Measurements from ENCODE around the gene ABCA13.

Gene ABCA13

GRCh38 chr7:48299580-48300169 is 128.4 kb downstream of the ABCA13 start:
- DNase-seq (ENCODE audit: low read depth in 2 of 2) = peak in 1 of 2 donors; percentile 49

GRCh38 chr7:48300301-48300700 is 129.0 kb downstream of the ABCA13 start:
- DNase-seq (ENCODE audit: low read depth in 2 of 2) = no peak

DNA sequence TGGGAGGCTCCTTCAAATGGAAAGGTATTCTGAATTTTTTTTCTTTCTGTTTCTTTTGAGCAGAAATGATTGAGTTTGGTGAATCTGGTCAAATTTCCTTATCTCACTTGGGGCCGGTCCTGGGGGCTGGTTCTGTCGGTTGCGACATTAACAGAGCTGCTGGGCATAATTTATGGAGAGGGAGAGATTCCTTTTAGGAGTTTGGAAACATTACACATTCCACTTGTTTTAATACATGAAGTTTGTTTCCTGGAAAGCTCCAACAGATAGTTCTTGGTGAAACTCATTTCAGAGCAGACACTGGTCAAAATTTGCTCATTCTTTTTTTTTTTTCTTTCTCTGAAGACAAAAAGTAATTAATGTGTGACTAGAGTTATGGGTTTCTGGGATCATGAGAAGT is 129.9 kb downstream of the ABCA13 start:
- no peak for DNase-seq (ENCODE audit: low read depth in 2 of 2)

- DNase-seq (ENCODE audit: low read depth in 2 of 2) = no peak
Observed at GRCh38 chr7:48304641-48305040, 133.4 kb downstream of the ABCA13 start.

DNA sequence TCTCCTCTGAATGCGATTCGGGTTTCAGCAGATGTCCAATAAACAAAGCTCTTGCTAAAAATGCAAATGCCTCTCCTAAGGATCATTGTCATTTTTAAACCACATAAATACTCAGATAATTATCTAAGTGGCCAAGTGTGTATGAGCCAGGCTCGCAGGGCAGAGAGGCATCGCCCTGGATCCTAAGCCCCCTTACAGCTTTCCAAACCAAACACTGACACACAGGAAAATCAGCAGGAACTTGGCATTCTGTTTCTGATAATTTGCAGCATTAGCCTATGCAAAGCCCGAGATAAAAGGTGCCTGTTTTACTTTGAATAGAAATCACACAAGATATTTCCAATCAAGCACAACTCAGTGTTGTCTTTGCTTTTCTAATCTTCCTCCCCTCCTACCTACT is 134.4 kb downstream of the ABCA13 start:
- DNase-seq (ENCODE audit: low read depth in 2 of 2) = no peak

DNA sequence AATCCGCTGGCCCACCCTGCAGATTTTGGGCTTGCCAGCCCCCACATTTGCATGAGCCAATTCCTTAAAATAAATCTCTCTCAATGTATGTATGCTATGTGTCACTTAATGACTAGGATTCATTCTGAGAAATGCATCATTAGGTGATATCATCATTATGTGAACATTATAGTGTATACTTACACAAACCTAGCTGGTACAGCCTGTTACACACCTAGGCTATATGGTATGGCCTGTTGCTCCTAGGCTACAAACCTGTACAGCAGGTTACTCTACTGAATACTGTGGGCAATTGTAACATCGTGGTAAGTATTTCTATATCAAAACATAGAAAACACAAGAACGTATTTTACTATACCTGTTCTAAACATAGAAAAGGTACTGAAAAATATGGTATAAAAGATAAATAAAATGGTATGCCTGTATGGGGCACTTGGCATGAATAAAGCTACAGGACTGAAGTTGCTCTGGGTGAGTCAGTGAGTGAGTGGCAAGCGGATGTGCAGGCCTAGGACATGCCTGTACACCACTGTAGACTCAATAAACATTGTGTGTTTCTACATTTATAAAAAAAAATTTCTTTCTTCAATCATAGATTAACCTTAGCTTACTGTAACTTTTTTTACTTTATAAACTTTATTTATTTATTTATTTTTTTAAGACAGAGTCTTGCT is 135.9 kb downstream of the ABCA13 start:
- no peak for DNase-seq (ENCODE audit: low read depth in 2 of 2)

- DNase-seq (ENCODE audit: low read depth in 2 of 2) = no peak
Observed at GRCh38 chr7:48309720-48310119, 138.5 kb downstream of the ABCA13 start.

DNA sequence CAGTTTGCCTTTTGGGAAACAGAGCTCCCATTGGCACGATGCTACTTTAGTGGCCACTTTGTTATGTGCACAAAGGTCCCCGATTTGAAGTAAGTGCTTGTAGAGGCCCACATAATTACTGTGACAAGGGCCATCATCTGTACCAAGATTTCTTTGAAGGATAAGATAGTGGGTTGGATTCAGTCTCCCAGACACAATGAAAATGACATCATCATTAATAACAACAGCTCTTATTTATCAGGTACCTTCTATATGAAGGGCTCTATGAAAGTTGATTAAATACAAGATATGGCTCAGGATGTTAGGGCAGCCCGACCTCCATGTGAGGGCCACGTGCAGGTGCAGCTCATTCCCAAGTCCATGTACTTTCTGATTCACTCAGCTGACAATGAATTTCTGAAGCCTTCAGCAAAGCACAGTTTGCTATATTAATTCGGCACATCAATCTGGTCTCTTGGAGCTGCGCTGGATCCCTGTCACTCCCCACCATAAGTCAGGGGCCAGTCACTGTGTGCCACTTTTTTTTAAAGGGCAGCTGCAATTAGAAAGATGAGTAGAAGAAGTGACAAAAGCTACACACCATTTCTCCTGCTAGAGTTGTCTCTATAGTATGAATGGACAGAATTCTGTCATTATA is 140.3 kb downstream of the ABCA13 start:
- DNase-seq (ENCODE audit: low read depth in 2 of 2) = no peak

DNA sequence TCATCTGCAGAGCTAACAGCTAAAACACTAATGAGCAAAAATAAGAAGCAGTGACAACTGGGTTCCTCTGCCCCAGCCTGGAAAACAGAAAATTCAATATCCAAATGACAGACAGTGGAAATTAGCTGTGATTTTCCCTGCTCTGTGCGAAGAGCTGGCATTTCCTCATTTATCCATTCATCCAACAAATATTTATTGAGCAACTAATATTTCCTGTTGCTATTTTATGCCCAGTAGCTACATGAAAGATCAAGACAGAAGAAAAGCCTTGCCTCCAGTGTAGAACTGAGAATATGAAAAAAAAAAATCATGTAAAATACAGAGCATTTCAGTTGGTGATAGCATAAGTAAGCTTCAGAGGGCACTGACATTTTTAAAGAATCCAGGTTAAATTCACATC is 140.9 kb downstream of the ABCA13 start:
- no peak for DNase-seq (ENCODE audit: low read depth in 2 of 2)

- DNase-seq (ENCODE audit: low read depth in 2 of 2) = no peak
Observed at GRCh38 chr7:48316768-48317167, 145.5 kb downstream of the ABCA13 start.

- no peak for DNase-seq (ENCODE audit: low read depth in 2 of 2)
Observed at GRCh38 chr7:48317360-48317759, 146.1 kb downstream of the ABCA13 start.

DNA sequence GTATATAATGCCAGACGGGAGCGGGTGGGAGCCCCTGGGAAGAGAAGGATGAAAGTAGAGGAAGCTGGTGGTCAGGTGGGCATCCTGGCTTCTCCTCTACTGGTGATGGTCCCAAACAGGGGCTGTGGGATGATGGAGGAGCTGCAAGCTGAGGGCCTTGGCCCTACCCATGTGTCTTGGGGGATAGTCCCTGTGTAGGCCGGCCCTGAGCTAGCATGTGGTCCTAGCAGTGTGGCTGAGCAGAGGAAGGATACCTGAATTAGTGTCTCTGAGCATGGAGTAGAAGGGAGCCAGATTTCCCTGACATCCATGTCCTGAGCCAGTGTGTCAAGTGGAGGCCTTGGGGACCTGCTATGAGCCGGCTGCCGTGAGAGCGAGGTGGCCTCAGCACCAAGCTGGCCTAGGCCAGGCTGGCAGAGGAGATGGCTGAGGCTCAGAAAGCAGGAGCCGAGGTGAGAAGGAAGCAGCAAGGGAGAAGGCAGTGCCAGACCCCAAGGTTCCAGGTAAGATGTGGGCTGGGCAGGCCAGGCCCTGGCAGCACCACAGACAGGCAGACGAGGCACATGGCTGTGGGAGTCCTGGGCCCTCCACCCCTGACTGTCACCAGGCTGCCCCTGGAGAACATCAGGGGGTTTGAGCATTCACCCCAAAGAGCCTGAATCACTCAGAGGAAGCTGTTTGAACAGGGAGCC is 150.2 kb downstream of the ABCA13 start:
- DNase-seq (ENCODE audit: low read depth in 2 of 2) = no peak

- no peak for DNase-seq (ENCODE audit: low read depth in 2 of 2)
Observed at GRCh38 chr7:48337012-48337621, 165.9 kb downstream of the ABCA13 start.

DNA sequence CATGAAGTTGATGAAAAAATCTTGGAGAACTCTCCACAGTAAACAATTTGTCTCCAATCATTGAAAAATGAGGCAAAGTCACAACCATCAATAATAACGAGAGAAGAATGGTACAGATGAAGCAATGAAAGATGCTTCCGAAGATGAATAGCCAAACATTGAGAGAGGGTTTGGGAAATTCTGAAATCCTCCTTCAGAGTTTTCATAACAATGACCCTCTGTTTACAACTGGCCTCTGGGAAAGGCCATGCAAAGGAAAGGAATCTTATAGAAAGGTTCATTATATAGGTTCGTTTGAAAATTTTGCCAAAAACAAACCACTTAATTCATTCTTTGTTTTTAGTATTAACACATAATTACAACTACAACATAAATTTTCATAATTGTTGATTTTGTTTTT is 166.5 kb downstream of the ABCA13 start:
- no peak for DNase-seq (ENCODE audit: low read depth in 2 of 2)

GRCh38 chr7:48347230-48347825 is 176.1 kb downstream of the ABCA13 start:
- no peak for DNase-seq (ENCODE audit: low read depth in 2 of 2)

DNA sequence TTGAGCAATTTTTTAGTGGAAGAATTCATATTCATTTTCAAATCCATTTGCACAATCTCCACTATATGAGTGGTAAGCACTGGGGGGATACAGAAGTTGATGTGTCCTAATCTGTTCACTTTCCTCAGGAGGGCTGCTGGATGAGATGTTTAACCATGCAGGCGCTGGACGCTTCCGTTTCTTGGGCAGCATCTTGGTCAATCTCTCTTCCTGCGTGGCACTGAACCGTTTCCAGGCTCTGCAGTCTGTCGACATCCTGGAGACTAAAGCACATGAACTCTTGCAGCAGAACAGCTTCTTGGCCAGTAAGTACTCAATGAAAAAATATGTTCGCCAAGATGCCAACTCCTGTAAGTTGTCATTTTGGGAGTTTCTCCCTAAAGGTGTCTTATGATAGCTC is 179.3 kb downstream of the ABCA13 start:
- DNase-seq (ENCODE audit: low read depth in 2 of 2) = no peak

DNA sequence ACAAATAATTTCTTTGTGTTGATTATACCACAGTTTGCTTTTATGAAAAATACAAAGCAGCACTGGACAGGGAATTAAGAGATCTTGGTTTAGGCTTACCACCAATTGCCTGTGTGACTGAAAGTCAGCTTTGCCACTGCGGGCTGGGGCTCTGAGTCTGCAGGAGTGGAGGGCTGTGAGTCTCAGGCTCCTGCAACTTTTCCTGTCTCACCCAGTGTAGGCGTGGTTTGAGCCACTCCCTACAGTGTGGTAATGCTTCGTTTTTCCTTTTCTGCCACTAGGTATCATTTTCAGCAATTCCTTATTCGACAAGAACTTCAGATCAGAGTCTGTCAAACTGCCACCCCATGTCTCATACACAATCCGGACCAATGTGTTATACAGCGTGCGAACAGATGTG is 180.6 kb downstream of the ABCA13 start:
- DNase-seq (ENCODE audit: low read depth in 2 of 2) = no peak

GRCh38 chr7:48355346-48355745 is 184.1 kb downstream of the ABCA13 start:
- DNase-seq (ENCODE audit: low read depth in 2 of 2) = no peak

- no peak for DNase-seq (ENCODE audit: low read depth in 2 of 2)
Observed at GRCh38 chr7:48360574-48360973, 189.3 kb downstream of the ABCA13 start.

GRCh38 chr7:48363174-48363573 is 191.9 kb downstream of the ABCA13 start:
- DNase-seq (ENCODE audit: low read depth in 2 of 2) = no peak

DNA sequence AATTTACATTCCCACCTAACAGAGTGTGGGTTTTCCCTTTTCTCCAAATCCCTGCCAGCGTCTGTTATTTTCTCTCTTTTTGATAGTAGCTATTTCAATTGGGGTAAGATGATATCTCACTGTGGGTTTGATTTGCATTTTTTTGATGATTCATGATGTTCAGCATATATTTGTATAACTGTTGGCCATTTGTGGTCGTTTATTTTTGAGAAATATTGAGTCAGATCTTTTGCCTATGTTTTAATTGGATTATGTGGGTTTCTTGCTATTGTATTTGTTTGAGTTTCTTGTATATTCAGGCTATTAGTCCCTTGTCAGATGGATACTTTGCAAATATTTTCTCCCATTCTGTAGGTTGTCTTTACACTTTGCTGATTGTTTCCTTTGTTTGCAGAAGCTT is 193.8 kb downstream of the ABCA13 start:
- DNase-seq (ENCODE audit: low read depth in 2 of 2) = no peak

DNA sequence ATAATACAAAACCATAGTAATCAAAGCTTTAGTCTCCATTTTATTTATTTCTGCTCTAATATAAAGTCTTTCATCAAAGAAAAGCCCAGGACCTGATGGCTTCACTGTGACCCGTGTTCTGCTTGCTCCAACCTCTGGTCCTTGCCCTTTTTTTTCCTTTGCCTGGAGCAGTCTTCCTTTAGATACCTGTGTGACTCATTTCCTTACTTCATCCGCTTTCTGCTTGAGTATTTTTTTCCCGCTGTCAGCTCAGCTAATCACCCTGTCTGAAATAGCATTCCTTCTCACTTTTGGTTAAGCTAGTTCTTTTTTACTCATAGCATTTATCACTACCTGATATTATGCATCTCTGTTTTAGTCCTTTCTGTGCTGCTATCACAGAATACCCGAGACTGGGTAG is 194.8 kb downstream of the ABCA13 start:
- no peak for DNase-seq (ENCODE audit: low read depth in 2 of 2)

Data from stimulated activated CD4-positive, alpha-beta T cell treated with anti-CD3 and anti-CD28 coated beads, Interleukin-15, amount 100 ng/mL, for 48 hours (primary cell).